GM23338 (cell line): Measurements from ENCODE around the gene SNX11. TPM values are rescaled to one million over a fixed set of nuclear protein-coding genes. Genes with fewer than 3 reads are reported as not detected.

Experiments
- ATAC-seq: fragments of 200-7000 bp; cut with Tn5 transposase; 3 replicates; pipeline ENCODE4 v1.9.1; 2020
- DNase-seq: peaks from one replicate; pipeline ENCODE4 v3.0.0-alpha.2; 2015; ENCODE audit warnings: low spot score
- H2AFZ ChIP-seq: fragments of 200-600 bp; sonication (generic); 2 replicates; pipeline ENCODE4 v1.8.0; 2016; ENCODE audit warnings: antibody characterized with exemption, mild to moderate bottlenecking, moderate library complexity
- H3F3A ChIP-seq: fragments of 200-600 bp; sonication (generic); replicated peaks from 2 replicates; pipeline ENCODE4 v1.8.0; 2017; ENCODE audit warnings: antibody characterized with exemption, mixed run types, low read depth
- H3K27ac ChIP-seq: fragments of 200-600 bp; sonication (generic); 2 replicates; pipeline ENCODE4 v1.6.1; 2016; ENCODE audit warnings: low read depth
- H3K27me3 ChIP-seq: fragments of 200-600 bp; sonication (generic); 2 replicates; pipeline ENCODE4 v1.8.0; 2016; ENCODE audit warnings: mild to moderate bottlenecking, mixed run types, moderate library complexity; ENCODE audit not compliant: insufficient read depth
- H3K36me3 ChIP-seq: fragments of 200-600 bp; sonication (generic); 2 replicates; pipeline ENCODE4 v1.8.0; 2016; ENCODE audit warnings: mild to moderate bottlenecking; ENCODE audit not compliant: insufficient read depth
- H3K4me1 ChIP-seq: fragments of 200-600 bp; sonication (generic); 2 replicates; pipeline ENCODE4 v1.8.0; 2016; ENCODE audit warnings: mild to moderate bottlenecking, moderate library complexity; ENCODE audit not compliant: insufficient read depth
- H3K4me2 ChIP-seq: fragments of 200-600 bp; sonication (generic); 2 replicates; pipeline ENCODE4 v1.7.1; 2017; ENCODE audit warnings: mixed run types
- H3K4me3 ChIP-seq: fragments of 200-600 bp; sonication (generic); 2 replicates; pipeline ENCODE4 v1.6.1; 2016; ENCODE audit warnings: mixed run types
- H3K79me2 ChIP-seq: fragments of 200-600 bp; sonication (generic); replicated peaks from 2 replicates; pipeline ENCODE4 v1.8.0; 2017; ENCODE audit warnings: mild to moderate bottlenecking; ENCODE audit not compliant: insufficient read depth
- H3K9me2 ChIP-seq: fragments of 200-600 bp; sonication (generic); 2 replicates; pipeline ENCODE4 v1.8.0; 2017; ENCODE audit not compliant: insufficient read depth
- H4K20me1 ChIP-seq: fragments of 200-600 bp; sonication (generic); replicated peaks from 2 replicates; pipeline ENCODE4 v1.8.0; 2017; ENCODE audit warnings: mild to moderate bottlenecking; ENCODE audit not compliant: insufficient read depth
- H3K27ac Mint-ChIP-seq: 2 replicates; pipeline ENCODE4 v1.8.0; 2020; ENCODE audit warnings: inconsistent platforms, mild to moderate bottlenecking, moderate library complexity, mixed read lengths
- H3K27me3 Mint-ChIP-seq: 3 replicates; pipeline ENCODE4 v1.8.0; 2022; ENCODE audit warnings: low read depth, mild to moderate bottlenecking, moderate library complexity, mixed read lengths, inconsistent platforms; ENCODE audit not compliant: insufficient read depth, poor library complexity
- H3K36me3 Mint-ChIP-seq: 3 replicates; pipeline ENCODE4 v1.8.0; 2021; ENCODE audit warnings: low read depth, mild to moderate bottlenecking, inconsistent platforms, moderate library complexity, mixed read lengths
- H3K4me1 Mint-ChIP-seq: 3 replicates; pipeline ENCODE4 v1.8.0; 2020; ENCODE audit warnings: mild to moderate bottlenecking, inconsistent platforms, mixed read lengths
- H3K4me3 Mint-ChIP-seq: 3 replicates; pipeline ENCODE4 v1.8.0; 2021; ENCODE audit warnings: moderate library complexity, mild to moderate bottlenecking, inconsistent platforms, mixed read lengths
- H3K9me3 Mint-ChIP-seq: 3 replicates; pipeline ENCODE4 v1.8.0; 2020; ENCODE audit warnings: moderate library complexity, mild to moderate bottlenecking, inconsistent platforms, mixed read lengths
- CREB1 ChIP-seq: fragments of 250-450 bp; sonication (Bioruptor Pico); IDR thresholded peaks from 2 replicates; pipeline ENCODE4 v1.5.0; 2020; ENCODE audit warnings: low read depth, mild to moderate bottlenecking, moderate library complexity
- EZH2 ChIP-seq: fragments of 200-600 bp; sonication (generic); IDR thresholded peaks from one replicate; pipeline ENCODE4 v1.8.0; 2017; ENCODE audit warnings: antibody characterized with exemption, mild to moderate bottlenecking, low read depth; ENCODE audit not compliant: unreplicated experiment
- EZH2phosphoT487 ChIP-seq: fragments of 200-600 bp; sonication (generic); IDR thresholded peaks from one replicate; pipeline ENCODE4 v1.8.1; 2018; ENCODE audit warnings: antibody characterized with exemption; ENCODE audit not compliant: unreplicated experiment
- JUNB ChIP-seq: IDR thresholded peaks from one replicate; pipeline ENCODE4 v1.6.1; 2016; ENCODE audit warnings: antibody characterized with exemption; ENCODE audit not compliant: unreplicated experiment
- NANOG ChIP-seq: IDR thresholded peaks from 2 replicates; pipeline ENCODE4 v1.6.1; 2016; ENCODE audit warnings: antibody characterized with exemption, borderline replicate concordance
- POLR2AphosphoS5 ChIP-seq: IDR thresholded peaks from 2 replicates; pipeline ENCODE4 v1.6.1; 2016; ENCODE audit warnings: antibody characterized with exemption, low read depth
- STAT1 ChIP-seq: IDR thresholded peaks from one replicate; pipeline ENCODE4 v1.6.1; 2016; ENCODE audit warnings: antibody characterized with exemption; ENCODE audit not compliant: unreplicated experiment
- ZNF114 ChIP-seq: fragments of 250-450 bp; sonication (Bioruptor Pico); IDR thresholded peaks from 2 replicates; pipeline ENCODE4 v1.5.0; 2020; ENCODE audit warnings: mild to moderate bottlenecking, moderate library complexity
- ZNF331 ChIP-seq: fragments of 250-450 bp; sonication (Bioruptor Pico); IDR thresholded peaks from 2 replicates; pipeline ENCODE4 v1.5.0; 2020; ENCODE audit warnings: low read depth, mild to moderate bottlenecking, moderate library complexity
- polyA plus RNA-seq: library from polyadenylated mRNA; unstranded; fragments of >200 nt; fragmentation: Nextera tagmentation; extraction: Ambion mirVana; gene quantifications from 2 replicates; pipeline ENCODE4 v1.2.1, GENCODE V29; 2016
- total RNA-seq: library from RNA; depleted of rRNA; stranded (reverse); fragments of >200 nt; shearing (Covaris generic); gene quantifications from 2 replicates; pipeline ENCODE4 v1.2.3, GENCODE V29; 2014
- TF ChIP-seq, protein P1 (sequence below), 2 experiments: fragments of 200-600 bp in 1 of 2; sonication (generic) in 1 of 2; conservative IDR thresholded peaks; 2 replicates each; pipeline versions ENCODE4 v1.5.1 to v1.6.1; 2016 to 2017; ENCODE audit warnings: antibody characterized with exemption in 2 of 2, low read depth in 2 of 2, mild to moderate bottlenecking in 2 of 2, moderate library complexity in 1 of 2
- TF ChIP-seq, protein P2 (sequence below): IDR thresholded peaks from one replicate; pipeline ENCODE4 v1.6.1; 2018; ENCODE audit warnings: antibody characterized with exemption; ENCODE audit not compliant: unreplicated experiment
- TF ChIP-seq, protein P3 (sequence below): IDR thresholded peaks from 2 replicates; pipeline ENCODE4 v1.6.1; 2016; ENCODE audit warnings: antibody characterized with exemption
- TF ChIP-seq, protein P4 (sequence below): fragments of 250-450 bp; sonication (Bioruptor Pico); IDR thresholded peaks from 2 replicates; pipeline ENCODE4 v1.5.0; 2020; ENCODE audit warnings: mild to moderate bottlenecking, moderate library complexity

SNX11 gene
- total and polyA plus RNA-seq, 2 experiments from 2014 or later = 7.9 to 16.3 TPM

DNA sequence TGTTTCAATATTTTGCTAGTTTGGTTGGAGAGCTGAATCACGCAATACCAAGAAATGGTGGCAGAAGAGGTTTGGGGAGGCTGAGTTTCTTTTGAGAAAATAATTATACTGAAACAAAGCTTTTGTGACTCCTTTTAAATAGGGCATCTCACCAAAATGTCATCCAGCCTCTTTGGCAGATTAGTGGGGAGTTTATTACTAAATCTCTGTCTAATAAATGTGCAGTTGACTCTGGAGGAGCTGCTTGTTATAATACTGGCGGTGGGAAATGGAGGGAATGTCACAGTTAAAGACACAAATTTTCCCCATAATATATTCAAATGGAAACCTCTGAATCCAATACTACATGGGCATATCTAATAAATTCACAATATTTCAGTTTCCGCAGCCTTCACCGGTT lies 44.7 kb downstream of the SNX11 start:
- no peaks in the 10 kb centered on the region; the same call in 1 of the 2 replicates for H3F3A ChIP-seq
- Mint-ChIP-seq H3K4me3 (no peak overlapping the region), H3K27ac (no peak overlapping the region), H3K27me3 (peaks cover 13% of the 10 kb centered on the region), H3K4me1 (peaks cover 53% of the 10 kb centered on the region), H3K9me3 (no peaks in the 10 kb centered on the region), H3K36me3 (no peaks in the 10 kb centered on the region)
- H3K79me2 ChIP-seq = no peaks in the 10 kb centered on the region
- no peaks in the 10 kb centered on the region for H3K36me3 ChIP-seq
- H3K4me3 ChIP-seq = no peak overlapping the region
- H3K4me2 ChIP-seq = no peak overlapping the region
- ATAC-seq (no peak), DNase-seq (no peak)
- no peaks in the 10 kb centered on the region for H3K9me2 ChIP-seq
- TF ChIP-seq JUNB (no peak), EZH2phosphoT487 (no peak), NANOG (no peak), ZNF331 (no peak), CREB1 (CRISPR knock-in tag) (no peak), ZNF114 (CRISPR knock-in tag) (no peak), POLR2AphosphoS5 (no peak), STAT1 (no peak), EZH2 (no peak)
- TF ChIP-seq, protein P1, sequence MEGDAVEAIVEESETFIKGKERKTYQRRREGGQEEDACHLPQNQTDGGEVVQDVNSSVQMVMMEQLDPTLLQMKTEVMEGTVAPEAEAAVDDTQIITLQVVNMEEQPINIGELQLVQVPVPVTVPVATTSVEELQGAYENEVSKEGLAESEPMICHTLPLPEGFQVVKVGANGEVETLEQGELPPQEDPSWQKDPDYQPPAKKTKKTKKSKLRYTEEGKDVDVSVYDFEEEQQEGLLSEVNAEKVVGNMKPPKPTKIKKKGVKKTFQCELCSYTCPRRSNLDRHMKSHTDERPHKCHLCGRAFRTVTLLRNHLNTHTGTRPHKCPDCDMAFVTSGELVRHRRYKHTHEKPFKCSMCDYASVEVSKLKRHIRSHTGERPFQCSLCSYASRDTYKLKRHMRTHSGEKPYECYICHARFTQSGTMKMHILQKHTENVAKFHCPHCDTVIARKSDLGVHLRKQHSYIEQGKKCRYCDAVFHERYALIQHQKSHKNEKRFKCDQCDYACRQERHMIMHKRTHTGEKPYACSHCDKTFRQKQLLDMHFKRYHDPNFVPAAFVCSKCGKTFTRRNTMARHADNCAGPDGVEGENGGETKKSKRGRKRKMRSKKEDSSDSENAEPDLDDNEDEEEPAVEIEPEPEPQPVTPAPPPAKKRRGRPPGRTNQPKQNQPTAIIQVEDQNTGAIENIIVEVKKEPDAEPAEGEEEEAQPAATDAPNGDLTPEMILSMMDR (conservative IDR thresholded peaks at IDR 0.05; ENCODE audit: low read depth in 2 of 2) = no peak
- TF ChIP-seq, protein P2, sequence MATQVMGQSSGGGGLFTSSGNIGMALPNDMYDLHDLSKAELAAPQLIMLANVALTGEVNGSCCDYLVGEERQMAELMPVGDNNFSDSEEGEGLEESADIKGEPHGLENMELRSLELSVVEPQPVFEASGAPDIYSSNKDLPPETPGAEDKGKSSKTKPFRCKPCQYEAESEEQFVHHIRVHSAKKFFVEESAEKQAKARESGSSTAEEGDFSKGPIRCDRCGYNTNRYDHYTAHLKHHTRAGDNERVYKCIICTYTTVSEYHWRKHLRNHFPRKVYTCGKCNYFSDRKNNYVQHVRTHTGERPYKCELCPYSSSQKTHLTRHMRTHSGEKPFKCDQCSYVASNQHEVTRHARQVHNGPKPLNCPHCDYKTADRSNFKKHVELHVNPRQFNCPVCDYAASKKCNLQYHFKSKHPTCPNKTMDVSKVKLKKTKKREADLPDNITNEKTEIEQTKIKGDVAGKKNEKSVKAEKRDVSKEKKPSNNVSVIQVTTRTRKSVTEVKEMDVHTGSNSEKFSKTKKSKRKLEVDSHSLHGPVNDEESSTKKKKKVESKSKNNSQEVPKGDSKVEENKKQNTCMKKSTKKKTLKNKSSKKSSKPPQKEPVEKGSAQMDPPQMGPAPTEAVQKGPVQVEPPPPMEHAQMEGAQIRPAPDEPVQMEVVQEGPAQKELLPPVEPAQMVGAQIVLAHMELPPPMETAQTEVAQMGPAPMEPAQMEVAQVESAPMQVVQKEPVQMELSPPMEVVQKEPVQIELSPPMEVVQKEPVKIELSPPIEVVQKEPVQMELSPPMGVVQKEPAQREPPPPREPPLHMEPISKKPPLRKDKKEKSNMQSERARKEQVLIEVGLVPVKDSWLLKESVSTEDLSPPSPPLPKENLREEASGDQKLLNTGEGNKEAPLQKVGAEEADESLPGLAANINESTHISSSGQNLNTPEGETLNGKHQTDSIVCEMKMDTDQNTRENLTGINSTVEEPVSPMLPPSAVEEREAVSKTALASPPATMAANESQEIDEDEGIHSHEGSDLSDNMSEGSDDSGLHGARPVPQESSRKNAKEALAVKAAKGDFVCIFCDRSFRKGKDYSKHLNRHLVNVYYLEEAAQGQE = no peak
- TF ChIP-seq, protein P3, sequence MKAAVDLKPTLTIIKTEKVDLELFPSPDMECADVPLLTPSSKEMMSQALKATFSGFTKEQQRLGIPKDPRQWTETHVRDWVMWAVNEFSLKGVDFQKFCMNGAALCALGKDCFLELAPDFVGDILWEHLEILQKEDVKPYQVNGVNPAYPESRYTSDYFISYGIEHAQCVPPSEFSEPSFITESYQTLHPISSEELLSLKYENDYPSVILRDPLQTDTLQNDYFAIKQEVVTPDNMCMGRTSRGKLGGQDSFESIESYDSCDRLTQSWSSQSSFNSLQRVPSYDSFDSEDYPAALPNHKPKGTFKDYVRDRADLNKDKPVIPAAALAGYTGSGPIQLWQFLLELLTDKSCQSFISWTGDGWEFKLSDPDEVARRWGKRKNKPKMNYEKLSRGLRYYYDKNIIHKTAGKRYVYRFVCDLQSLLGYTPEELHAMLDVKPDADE = no peak
- TF ChIP-seq, protein P4, sequence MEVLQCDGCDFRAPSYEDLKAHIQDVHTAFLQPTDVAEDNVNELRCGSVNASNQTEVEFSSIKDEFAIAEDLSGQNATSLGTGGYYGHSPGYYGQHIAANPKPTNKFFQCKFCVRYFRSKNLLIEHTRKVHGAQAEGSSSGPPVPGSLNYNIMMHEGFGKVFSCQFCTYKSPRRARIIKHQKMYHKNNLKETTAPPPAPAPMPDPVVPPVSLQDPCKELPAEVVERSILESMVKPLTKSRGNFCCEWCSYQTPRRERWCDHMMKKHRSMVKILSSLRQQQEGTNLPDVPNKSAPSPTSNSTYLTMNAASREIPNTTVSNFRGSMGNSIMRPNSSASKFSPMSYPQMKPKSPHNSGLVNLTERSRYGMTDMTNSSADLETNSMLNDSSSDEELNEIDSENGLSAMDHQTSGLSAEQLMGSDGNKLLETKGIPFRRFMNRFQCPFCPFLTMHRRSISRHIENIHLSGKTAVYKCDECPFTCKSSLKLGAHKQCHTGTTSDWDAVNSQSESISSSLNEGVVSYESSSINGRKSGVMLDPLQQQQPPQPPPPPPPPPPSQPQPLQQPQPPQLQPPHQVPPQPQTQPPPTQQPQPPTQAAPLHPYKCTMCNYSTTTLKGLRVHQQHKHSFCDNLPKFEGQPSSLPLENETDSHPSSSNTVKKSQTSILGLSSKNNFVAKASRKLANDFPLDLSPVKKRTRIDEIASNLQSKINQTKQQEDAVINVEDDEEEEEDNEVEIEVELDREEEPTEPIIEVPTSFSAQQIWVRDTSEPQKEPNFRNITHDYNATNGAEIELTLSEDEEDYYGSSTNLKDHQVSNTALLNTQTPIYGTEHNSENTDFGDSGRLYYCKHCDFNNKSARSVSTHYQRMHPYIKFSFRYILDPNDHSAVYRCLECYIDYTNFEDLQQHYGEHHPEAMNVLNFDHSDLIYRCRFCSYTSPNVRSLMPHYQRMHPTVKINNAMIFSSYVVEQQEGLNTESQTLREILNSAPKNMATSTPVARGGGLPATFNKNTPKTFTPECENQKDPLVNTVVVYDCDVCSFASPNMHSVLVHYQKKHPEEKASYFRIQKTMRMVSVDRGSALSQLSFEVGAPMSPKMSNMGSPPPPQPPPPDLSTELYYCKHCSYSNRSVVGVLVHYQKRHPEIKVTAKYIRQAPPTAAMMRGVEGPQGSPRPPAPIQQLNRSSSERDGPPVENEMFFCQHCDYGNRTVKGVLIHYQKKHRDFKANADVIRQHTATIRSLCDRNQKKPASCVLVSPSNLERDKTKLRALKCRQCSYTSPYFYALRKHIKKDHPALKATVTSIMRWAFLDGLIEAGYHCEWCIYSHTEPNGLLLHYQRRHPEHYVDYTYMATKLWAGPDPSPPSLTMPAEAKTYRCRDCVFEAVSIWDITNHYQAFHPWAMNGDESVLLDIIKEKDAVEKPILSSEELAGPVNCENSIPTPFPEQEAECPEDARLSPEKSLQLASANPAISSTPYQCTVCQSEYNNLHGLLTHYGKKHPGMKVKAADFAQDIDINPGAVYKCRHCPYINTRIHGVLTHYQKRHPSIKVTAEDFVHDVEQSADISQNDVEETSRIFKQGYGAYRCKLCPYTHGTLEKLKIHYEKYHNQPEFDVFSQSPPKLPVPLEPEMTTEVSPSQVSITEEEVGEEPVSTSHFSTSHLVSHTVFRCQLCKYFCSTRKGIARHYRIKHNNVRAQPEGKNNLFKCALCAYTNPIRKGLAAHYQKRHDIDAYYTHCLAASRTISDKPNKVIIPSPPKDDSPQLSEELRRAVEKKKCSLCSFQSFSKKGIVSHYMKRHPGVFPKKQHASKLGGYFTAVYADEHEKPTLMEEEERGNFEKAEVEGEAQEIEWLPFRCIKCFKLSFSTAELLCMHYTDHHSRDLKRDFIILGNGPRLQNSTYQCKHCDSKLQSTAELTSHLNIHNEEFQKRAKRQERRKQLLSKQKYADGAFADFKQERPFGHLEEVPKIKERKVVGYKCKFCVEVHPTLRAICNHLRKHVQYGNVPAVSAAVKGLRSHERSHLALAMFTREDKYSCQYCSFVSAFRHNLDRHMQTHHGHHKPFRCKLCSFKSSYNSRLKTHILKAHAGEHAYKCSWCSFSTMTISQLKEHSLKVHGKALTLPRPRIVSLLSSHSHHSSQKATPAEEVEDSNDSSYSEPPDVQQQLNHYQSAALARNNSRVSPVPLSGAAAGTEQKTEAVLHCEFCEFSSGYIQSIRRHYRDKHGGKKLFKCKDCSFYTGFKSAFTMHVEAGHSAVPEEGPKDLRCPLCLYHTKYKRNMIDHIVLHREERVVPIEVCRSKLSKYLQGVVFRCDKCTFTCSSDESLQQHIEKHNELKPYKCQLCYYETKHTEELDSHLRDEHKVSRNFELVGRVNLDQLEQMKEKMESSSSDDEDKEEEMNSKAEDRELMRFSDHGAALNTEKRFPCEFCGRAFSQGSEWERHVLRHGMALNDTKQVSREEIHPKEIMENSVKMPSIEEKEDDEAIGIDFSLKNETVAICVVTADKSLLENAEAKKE = no peak
- no peaks in the 10 kb centered on the region for H3K27me3 ChIP-seq
- peaks cover 30% of the 10 kb centered on the region for H3K4me1 ChIP-seq
- no peaks in the 10 kb centered on the region for H4K20me1 ChIP-seq
- H3K27ac ChIP-seq = no peak overlapping the region
- H2AFZ ChIP-seq = no peak overlapping the region
